Endometrial microvascular endothelial cells (primary cell): ENCODE data around the gene WWOX. TPM values are rescaled to one million over a fixed set of nuclear protein-coding genes. Genes with fewer than 3 reads are reported as not detected.

Experiments
- in situ Hi-C: cut with HindIII; loops from 2 replicates; pipeline ENCODE4 v1.10.0; 2017; ENCODE audit warnings: low sequenced_read_pairs, low pct_unique_long_range_greater_than_20kb; ENCODE audit errors: inconsistent ontology term
- total RNA-seq: library from RNA; depleted of rRNA; stranded (reverse); fragments of >200 nt; gene quantifications from one replicate; pipeline ENCODE4 v1.2.3, GENCODE V29; 2015; ENCODE audit errors: inconsistent ontology term

The WWOX gene
- total RNA-seq, 1 donor from 2014 or later, result 6.4 TPM

DNA sequence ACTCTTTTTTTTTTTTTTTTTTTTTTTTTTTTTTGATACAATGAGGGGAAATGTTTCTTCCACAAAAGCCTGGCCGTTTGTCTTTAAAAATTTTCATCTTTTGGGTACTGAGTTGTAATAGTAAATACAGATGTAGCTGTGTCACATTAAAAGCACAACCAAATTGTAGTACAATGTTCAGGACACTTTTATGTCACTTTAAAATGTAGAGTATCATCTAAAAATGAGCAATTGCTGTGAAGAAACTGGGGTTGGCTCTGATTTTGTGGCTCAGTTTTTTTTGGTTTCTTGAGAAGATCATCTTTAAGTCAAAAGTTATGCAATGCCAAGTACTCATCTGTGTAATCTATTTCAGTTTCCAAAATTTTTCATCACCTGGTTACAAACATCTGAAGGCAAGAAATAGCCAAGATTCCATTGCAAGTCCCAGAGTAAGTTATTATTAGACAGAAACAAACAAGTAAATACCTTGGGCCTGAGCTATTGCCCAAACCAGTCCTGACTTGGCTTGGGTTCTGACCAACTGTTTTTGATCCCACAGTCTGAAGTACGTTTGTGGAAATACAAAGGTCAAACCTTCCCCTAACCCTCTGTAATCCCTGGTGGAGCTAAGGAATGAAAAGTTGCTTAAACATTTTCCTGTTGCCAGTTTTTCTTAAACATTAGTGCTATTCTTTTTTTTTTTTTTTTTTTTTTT lies 717.2 kb downstream of the WWOX start:
- in situ Hi-C loops, result no loop called here

DNA sequence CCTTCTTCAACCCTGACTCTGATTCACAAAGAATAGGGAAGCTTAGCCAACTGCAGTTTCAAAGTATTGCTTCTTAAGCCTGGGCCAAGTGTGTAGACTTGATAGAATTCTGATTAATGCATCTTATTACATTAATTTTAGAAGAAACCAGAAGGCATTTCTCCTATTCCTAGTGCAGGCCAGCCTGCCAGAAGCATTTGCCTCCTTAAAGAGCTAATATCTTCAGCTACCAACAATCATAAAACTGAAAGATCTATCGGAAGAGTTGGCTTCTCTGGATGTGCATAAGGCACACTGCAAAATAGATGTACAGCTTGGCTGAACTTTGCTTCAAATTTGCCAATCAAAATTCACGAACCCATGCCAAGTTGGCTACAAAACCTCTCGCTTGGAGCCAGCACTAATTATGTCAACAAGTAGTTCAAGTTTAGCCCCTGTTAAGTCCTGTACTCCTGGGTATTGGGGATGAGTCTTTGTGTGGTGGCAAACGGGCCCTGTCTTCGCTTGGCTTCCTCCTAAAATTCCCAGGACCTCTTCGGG lies 717.8 kb downstream of the WWOX start:
- in situ Hi-C loops, result no loop called here

DNA sequence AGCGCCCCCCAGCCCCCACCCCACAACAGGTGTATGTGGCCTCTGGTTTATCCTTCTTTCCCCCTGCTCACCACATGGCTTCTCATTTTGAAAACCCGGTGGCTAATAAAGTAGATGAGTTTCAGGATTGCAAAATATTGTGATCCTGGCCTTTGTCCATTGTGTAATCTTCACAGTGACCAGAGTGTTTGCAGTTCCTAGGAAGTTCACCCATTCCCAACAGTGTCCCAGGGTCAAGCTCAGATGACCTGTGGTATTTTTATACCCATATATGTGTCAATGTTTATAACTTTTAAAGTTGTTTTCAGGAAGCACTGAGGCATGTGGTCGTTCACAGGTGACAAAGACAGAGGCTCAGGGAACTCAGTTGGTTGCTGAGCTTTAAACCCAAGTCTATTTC lies 721.9 kb downstream of the WWOX start:
- in situ Hi-C loops, result no loop called here

- in situ Hi-C loops, result no loop called here
Observed at GRCh38 chr16:78822509-78822908, 723.1 kb downstream of the WWOX start.

GRCh38 chr16:78823027-78823426 lies 723.6 kb downstream of the WWOX start:
- in situ Hi-C loops, result no loop called here

GRCh38 chr16:78829280-78829679 lies 729.8 kb downstream of the WWOX start:
- in situ Hi-C loops, result no loop called here

DNA sequence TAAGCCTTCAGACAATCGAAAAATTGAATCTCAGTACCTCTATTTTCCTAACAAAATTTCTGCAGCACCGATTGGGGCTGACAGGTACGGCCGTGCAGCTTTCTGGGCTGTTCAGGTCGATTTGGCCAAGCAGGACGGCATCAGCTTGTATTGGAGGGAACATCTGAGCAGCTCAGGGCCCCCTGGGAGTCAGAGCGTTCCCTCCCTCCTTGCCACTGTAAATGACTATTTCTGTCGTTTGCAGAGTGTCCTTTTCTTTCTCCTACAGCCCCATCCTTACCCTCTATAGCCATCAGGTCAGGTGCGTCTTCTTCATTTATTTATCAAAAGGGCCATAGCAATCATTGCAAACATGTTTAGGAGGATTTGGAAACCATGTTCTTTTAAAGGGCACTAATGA lies 731.1 kb downstream of the WWOX start:
- in situ Hi-C loops, result no loop called here

DNA sequence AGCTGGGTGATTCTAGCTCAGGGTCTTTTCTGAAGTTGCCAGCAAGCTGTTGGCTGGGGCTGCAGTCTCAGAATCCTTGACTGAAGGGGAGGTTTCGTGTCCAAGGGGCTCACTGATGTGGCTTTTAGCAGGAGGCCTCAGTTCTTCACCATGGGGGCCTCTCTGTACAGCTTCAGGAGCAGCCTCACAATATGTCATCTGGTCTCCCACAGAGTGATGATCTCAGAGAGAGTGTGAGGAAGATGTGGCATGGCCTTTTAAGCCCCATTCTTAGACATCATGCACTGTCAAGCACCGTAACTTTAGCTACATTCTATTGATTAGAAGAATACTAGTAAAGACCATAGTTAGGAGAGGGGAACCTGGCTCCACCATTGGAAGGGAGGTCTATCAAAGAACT lies 732.6 kb downstream of the WWOX start:
- in situ Hi-C loops, result no loop called here

GRCh38 chr16:78836802-78837491 lies 737.5 kb downstream of the WWOX start:
- in situ Hi-C loops, result no loop called here

DNA sequence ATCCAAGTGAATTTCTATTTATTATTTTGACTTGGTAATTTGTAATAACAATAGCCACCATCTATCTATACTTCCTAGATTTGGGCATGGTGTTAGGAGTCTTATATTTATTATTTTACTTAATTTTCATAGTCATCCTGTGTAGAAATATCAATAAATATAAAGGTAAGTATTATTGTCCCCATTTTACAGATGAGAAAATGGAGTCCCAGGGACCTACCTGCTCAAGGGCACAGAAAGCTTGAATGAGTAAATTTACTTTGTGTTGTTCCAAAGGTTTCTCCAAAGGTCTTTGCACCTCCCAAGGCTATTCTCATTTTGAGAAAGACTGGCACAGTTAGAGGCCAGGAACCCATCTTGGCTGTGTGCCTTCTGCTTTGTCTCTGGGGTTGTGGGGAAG lies 738.3 kb downstream of the WWOX start:
- in situ Hi-C loops, result no loop called here

GRCh38 chr16:78838276-78838675 lies 738.8 kb downstream of the WWOX start:
- in situ Hi-C loops, result no loop called here

DNA sequence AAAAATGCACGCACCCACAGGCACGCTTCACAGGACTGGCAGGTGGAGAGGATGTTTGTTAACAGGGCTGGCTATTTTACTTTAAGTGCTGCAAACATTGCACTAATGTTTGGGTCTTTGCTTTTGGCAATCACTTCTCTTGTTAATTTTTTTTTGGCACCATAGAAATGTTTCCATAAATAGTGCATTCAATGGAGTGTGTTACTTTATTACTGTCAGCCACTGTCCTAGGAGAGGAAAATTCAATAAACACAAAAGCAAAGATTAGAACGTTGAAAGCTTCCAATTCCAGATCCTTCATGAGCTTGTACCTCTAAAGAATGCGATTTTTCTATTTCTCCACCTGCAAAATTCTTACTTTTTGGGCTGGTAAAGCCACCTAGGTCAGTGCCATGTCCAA lies 743.5 kb downstream of the WWOX start:
- in situ Hi-C loops, result no loop called here

- in situ Hi-C loops, result no loop called here
Observed at GRCh38 chr16:78843978-78844377, 744.5 kb downstream of the WWOX start.

DNA sequence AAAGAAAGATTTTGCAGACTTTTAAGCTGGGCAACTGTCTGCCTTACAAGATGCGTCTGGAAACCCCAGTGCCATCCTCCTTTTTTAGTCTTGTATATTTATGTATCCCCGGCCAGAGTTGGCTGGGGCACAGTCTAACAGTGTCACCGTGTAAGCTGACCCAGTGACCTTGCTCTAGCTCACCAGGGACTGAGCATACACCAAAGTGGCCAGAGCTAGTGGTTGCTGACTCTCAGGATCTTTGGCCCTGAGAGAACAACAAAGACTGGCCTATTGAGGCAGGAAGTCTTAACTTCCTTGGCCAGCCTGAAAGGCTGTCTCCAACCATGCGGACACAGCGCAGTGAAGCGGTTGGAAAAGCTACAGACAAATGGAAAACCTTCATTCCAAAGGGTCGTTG lies 745.2 kb downstream of the WWOX start:
- in situ Hi-C loops, result no loop called here

DNA sequence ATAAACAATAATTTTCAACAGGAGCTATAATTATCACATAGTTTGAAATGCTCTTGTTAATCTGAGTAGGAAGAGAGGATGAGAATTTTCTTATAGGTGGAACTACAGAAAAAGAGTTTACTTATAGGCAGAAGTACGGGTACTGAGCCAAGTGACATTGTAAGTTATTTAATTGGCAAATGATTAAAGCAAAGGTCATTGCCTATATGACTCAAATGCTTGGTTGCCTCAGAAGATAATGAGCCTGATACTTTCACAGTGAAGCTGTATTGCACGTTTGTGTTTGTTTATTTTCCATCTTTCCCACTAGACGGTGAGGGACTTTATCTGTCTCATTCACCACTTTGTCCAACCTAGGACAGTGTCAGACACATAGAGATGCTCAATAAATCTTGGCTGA lies 751.8 kb downstream of the WWOX start:
- in situ Hi-C loops, result no loop called here

- in situ Hi-C loops, result no loop called here
Observed at GRCh38 chr16:78852081-78852635, 752.7 kb downstream of the WWOX start.

DNA sequence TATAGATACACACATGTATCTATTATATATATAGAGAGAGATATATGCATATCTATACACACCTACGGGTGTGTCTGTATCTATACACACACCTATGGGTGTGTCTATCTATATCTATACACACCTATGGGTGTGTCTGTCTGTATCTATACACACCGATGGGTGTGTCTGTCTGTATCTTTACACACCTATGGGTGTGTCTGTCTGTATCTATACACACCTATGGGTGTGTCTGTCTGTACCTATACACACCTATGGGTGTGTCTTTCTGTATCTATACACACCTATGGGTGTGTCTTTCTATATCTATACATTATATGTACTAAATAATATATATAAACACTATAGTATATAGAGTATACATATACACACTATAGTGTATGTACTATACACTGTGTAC lies 762.6 kb downstream of the WWOX start:
- in situ Hi-C loops, result no loop called here

GRCh38 chr16:78866521-78866920 lies 767.1 kb downstream of the WWOX start:
- in situ Hi-C loops, result no loop called here

DNA sequence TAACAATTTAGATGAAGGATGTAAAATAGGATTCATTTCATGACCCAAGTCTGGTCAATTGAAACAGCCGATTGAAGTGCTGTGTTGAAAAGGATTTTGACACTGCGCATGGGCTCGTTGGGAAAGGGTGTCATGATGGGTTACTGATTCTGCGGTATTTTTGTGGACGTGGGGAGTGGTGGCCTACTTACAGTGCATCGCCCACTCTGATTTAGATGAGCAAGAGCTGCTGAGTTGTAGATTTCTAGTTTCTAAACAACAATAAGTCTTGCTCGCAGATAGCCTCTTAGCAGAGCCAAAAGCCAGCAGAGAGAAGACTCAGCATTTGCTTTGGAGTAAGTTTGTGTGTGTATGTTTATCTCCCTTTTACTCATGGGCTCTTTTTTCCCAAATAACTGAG lies 770.0 kb downstream of the WWOX start:
- in situ Hi-C loops, result no loop called here

DNA sequence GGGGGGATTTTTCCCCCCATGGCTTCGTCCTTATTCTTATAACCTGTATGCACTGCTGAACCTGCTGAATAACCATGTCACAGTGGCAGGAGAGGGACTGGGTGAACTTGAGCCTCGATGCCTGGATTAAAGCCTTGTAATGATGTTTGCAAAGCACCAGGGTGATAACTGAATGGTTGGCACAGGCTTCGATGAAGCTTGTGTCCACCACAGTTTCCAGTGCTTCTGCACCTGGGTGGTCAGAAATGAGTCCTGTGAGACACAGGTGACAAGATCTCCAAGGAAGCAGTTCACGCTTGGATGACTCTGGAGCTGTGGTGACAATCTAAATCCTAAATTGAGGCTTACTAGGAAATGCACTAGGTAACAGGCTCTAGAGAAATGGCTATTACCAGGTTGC lies 771.8 kb downstream of the WWOX start:
- in situ Hi-C loops, result no loop called here
